CD4-positive, alpha-beta T cell (primary cell): ENCODE measurements around the gene HNRNPU. TPM values are rescaled to one million over a fixed set of nuclear protein-coding genes. Genes with fewer than 3 reads are reported as not detected.
A peak's percentile ranks its signal among the peaks of the same experiment; 100 is the strongest.

Experiments
- ATAC-seq: fragments of 200-7000 bp; cut with Tn5 transposase; one replicate; pipeline ENCODE4 v1.10.0; 2022; ENCODE audit warnings: mild to moderate bottlenecking; ENCODE audit not compliant: poor library complexity
- CTCF ChIA-PET: fragments of 350-600 bp; sonication (Branson Sonifier 250); formaldehyde crosslinking; loops from one replicate; lab custom pipeline; 2021; ENCODE audit warnings: antibody characterized with exemption, inconsistent platforms; lab: Charles Lee
- POLR2A ChIA-PET: fragments of 350-600 bp; sonication (Branson Sonifier 250); formaldehyde crosslinking; loops from one replicate; lab custom pipeline; 2021; ENCODE audit warnings: antibody characterized with exemption, inconsistent platforms; lab: Charles Lee
- DNase-seq, 14 experiments: peaks; one replicate each; pipeline ENCODE4 v3.0.0-alpha.2; 2013 to 2020; ENCODE audit warnings: mixed read lengths in 2 of 14
- H3K27ac ChIP-seq, 2 donors: one replicate each; pipeline versions ENCODE4 v1.5.1 to v1.7.0; 2013; ENCODE audit warnings: low read length in 2 of 2, low read depth in 1 of 2, mild to moderate bottlenecking in 1 of 2
- H3K27me3 ChIP-seq, 2 experiments: 1 replicate in 1 of 2; 2 replicates in 1 of 2; pipeline versions ENCODE4 v1.6.1 to v1.7.0; 2013; ENCODE audit warnings: low read length in 2 of 2, control low read depth in 1 of 2, mild to moderate bottlenecking in 1 of 2, moderate library complexity in 1 of 2; ENCODE audit not compliant: insufficient read depth in 2 of 2, control insufficient read depth in 1 of 2
- H3K36me3 ChIP-seq: one replicate; pipeline ENCODE4 v1.6.1; 2013; ENCODE audit warnings: low read length, control low read depth; ENCODE audit not compliant: insufficient read depth
- H3K4me1 ChIP-seq: one replicate; pipeline ENCODE4 v1.6.1; 2013; ENCODE audit warnings: low read length, control low read depth; ENCODE audit not compliant: insufficient read depth
- H3K4me3 ChIP-seq: one replicate; pipeline ENCODE4 v1.5.1; 2013; ENCODE audit warnings: mild to moderate bottlenecking, low read length, moderate library complexity
- H3K9me3 ChIP-seq, 2 experiments: 1 replicate in 1 of 2; 2 replicates in 1 of 2; pipeline versions ENCODE4 v1.6.1 to v1.7.0; 2013; ENCODE audit warnings: low read length in 2 of 2, mild to moderate bottlenecking in 2 of 2, control low read depth in 1 of 2, moderate library complexity in 1 of 2; ENCODE audit not compliant: control insufficient read depth in 1 of 2, insufficient read depth in 1 of 2
- H3K27ac Mint-ChIP-seq: one replicate; pipeline ENCODE4 v1.8.0; 2020; ENCODE audit warnings: mixed read lengths
- H3K27me3 Mint-ChIP-seq: one replicate; pipeline ENCODE4 v1.8.0; 2021; ENCODE audit warnings: mixed read lengths
- H3K36me3 Mint-ChIP-seq: one replicate; pipeline ENCODE4 v1.8.0; 2021; ENCODE audit warnings: low read depth, mixed read lengths
- H3K4me1 Mint-ChIP-seq: one replicate; pipeline ENCODE4 v1.8.0; 2021; ENCODE audit warnings: low read depth, mixed read lengths
- H3K4me3 Mint-ChIP-seq: one replicate; pipeline ENCODE4 v1.8.0; 2020; ENCODE audit warnings: mild to moderate bottlenecking, mixed read lengths
- H3K9me3 Mint-ChIP-seq: one replicate; pipeline ENCODE4 v1.8.0; 2020; ENCODE audit warnings: mixed read lengths
- intact Hi-C, 2 experiments: fragments of 100-400 bp; cut with DNase I in 1 of 2; cut with micrococcal nuclease in 1 of 2; formaldehyde crosslinking; loops; one replicate each; pipeline versions ENCODE4 v1.15.1 to v1.9.0; 2023 to 2025; cut with DNase I, micrococcal nuclease
- total RNA-seq, 174 experiments: library from RNA in 2 of 174; stranded (reverse) in 2 of 174; gene quantifications; one replicate each; pipeline ENCODE4 v1.2.3 and lab custom pipeline; 2021 to 2026
- TF ChIP-seq, protein P1 (sequence below): fragments of 200-600 bp; IDR thresholded peaks from one replicate; pipeline ENCODE4 v1.8.0; 2022; ENCODE audit warnings: antibody characterized with exemption, mild to moderate bottlenecking

The HNRNPU gene
- total RNA-seq, 2 experiments from 2014 or later: 415 TPM

DNA sequence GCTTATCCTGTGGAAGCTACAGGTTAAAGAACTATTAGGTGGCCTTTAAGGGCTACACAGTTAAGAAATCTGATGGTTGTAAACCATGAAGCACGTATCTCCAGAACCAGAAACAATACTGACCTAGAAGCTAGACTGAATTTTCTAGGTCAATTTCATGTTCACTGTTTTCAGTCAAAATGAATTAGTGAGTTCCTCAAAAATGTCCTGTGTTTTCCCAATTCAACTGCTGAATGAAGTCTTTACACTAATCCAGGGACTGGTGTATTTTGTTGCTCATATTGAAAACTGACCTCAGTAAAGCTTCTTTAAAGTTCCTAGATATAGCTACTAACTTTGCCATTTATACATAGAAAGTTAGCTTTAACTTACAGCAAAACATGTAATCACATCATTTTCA lies 6.0 kb downstream of the HNRNPU start:
- Mint-ChIP-seq H3K27me3 (no peaks in the 10 kb centered on the region), H3K36me3 (peaks cover 100% of the 10 kb centered on the region), H3K4me1 (peaks cover 94% of the 10 kb centered on the region), H3K9me3 (no peaks in the 10 kb centered on the region), H3K27ac (peak overlapping the region; percentile 48), H3K4me3 (peak overlapping the region; percentile 57)
- TF ChIP-seq, protein P1, sequence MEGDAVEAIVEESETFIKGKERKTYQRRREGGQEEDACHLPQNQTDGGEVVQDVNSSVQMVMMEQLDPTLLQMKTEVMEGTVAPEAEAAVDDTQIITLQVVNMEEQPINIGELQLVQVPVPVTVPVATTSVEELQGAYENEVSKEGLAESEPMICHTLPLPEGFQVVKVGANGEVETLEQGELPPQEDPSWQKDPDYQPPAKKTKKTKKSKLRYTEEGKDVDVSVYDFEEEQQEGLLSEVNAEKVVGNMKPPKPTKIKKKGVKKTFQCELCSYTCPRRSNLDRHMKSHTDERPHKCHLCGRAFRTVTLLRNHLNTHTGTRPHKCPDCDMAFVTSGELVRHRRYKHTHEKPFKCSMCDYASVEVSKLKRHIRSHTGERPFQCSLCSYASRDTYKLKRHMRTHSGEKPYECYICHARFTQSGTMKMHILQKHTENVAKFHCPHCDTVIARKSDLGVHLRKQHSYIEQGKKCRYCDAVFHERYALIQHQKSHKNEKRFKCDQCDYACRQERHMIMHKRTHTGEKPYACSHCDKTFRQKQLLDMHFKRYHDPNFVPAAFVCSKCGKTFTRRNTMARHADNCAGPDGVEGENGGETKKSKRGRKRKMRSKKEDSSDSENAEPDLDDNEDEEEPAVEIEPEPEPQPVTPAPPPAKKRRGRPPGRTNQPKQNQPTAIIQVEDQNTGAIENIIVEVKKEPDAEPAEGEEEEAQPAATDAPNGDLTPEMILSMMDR: no peak
- intact Hi-C loops: no loop called here
- Histone ChIP-seq H3K27me3 (no peaks in the 10 kb centered on the region), H3K4me1 (peaks cover 41% of the 10 kb centered on the region), H3K9me3 (no peaks in the 10 kb centered on the region), H3K36me3 (peaks cover 90% of the 10 kb centered on the region), H3K27ac (no peak overlapping the region), H3K4me3 (no peak overlapping the region)
- ChIA-PET CTCF (no interaction called here), POLR2A (interaction anchor here (13.8 to 22.6 kb wide), 2 partner anchors 18 to 112 kb away, joined by 354 to 1262 read pairs; partner anchors contain the start of gene COX20)
- ATAC-seq (no peak), DNase-seq (no peak)

DNA sequence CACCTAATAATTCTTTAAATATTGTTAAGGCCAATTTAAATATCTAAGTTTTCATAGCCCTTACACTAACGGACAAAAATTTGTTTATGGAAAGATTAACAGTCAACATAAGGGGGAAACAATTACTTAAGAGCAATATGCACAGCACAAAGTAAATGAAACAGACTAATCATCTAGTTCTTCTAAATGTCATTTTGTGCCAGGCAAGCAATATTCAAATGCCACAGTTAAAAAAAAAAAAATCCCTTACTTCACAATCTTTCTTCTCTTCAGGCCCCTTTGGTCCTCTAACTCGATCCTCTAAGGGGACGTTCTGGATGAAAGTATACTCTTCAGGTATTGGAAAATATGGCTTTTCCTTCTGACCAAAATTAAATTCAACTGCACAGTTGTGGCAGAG lies 6.6 kb downstream of the HNRNPU start:
- Mint-ChIP-seq H3K36me3 (peaks cover 98% of the 10 kb centered on the region), H3K27me3 (no peaks in the 10 kb centered on the region), H3K4me1 (peaks cover 98% of the 10 kb centered on the region), H3K9me3 (no peaks in the 10 kb centered on the region), H3K4me3 (peak overlapping the region; percentile 55), H3K27ac (peak overlapping the region; percentile 48)
- intact Hi-C loops: no loop called here
- Histone ChIP-seq H3K27ac (peak overlapping the region in 1 of 2 donors; percentile 17), H3K27me3 (no peaks in the 10 kb centered on the region), H3K4me3 (no peak overlapping the region), H3K9me3 (no peaks in the 10 kb centered on the region), H3K36me3 (peaks cover 96% of the 10 kb centered on the region), H3K4me1 (peaks cover 41% of the 10 kb centered on the region)
- ChIA-PET POLR2A (interaction anchor here (13.8 to 22.6 kb wide), 2 partner anchors 17 to 113 kb away, joined by 354 to 1262 read pairs; partner anchors contain the start of gene COX20), CTCF (no interaction called here)
- no peak for DNase-seq
- no peak for ATAC-seq
- TF ChIP-seq, protein P1: no peak

- H3K36me3 Mint-ChIP-seq: peaks cover 98% of the 10 kb centered on the region
- peak overlapping the region; percentile 40 for H3K4me3 Mint-ChIP-seq
- CTCF ChIA-PET: interaction anchor here (0.9 to 3.1 kb wide), 3 partner anchors 11 to 18 kb away, joined by 3 to 14 read pairs (median 6); partner anchors contain the start of gene COX20
- TF ChIP-seq, protein P1: no peak
- ATAC-seq (peak; percentile 31), DNase-seq (peak in 1 of 14 experiments; percentile 29)
- Histone ChIP-seq H3K27ac (peak overlapping the region; percentile 13 to 50), H3K9me3 (no peaks in the 10 kb centered on the region), H3K4me1 (peaks cover 30% of the 10 kb centered on the region), H3K27me3 (no peaks in the 10 kb centered on the region), H3K4me3 (no peak overlapping the region), H3K36me3 (peaks cover 98% of the 10 kb centered on the region)
- H3K4me1 Mint-ChIP-seq: peaks cover 99% of the 10 kb centered on the region
- no peaks in the 10 kb centered on the region for H3K27me3 Mint-ChIP-seq
- peak overlapping the region; percentile 78 for H3K27ac Mint-ChIP-seq
- POLR2A ChIA-PET: interaction anchor here (0.9 to 22.6 kb wide), 4 partner anchors 8 to 188 kb away, joined by 3 to 1262 read pairs (median 248); partner anchors contain the start of genes COX20 and HNRNPU
- H3K9me3 Mint-ChIP-seq: no peaks in the 10 kb centered on the region
- intact Hi-C loops: loop anchor here in 1 of 2 experiments (1.0 to 2.0 kb wide), 2 partner anchors 7 to 188 kb away; no protein-coding TSS in a partner anchor
These were observed 9.3 kb downstream of the HNRNPU start for GRCh38 chr1:244854865-244855578.
